Esophagus mucosa (tissue), 1 donor: ENCODE data around the gene KLRC2. TPM values are rescaled to one million over a fixed set of nuclear protein-coding genes. Genes with fewer than 3 reads are reported as not detected.
"Not testable (repeated sequence)": the region's sequence is repeated elsewhere in the genome, so short reads cannot be mapped to it uniquely, and the experiment has no call there.

ENCODE experiments used
- ATAC-seq: fragments of 200-7000 bp; cut with Tn5 transposase; one replicate; pipeline ENCODE4 v1.9.1; 2020
- total RNA-seq: library from RNA; stranded (reverse); gene quantifications from one replicate; pipeline ENCODE4 v1.2.4, GENCODE V29; 2023
- donor health status: DM: yes; HTN: yes; CAD: no.

KLRC2 gene
- total RNA-seq, 1 donor from 2014 or later = 0.60 TPM

DNA sequence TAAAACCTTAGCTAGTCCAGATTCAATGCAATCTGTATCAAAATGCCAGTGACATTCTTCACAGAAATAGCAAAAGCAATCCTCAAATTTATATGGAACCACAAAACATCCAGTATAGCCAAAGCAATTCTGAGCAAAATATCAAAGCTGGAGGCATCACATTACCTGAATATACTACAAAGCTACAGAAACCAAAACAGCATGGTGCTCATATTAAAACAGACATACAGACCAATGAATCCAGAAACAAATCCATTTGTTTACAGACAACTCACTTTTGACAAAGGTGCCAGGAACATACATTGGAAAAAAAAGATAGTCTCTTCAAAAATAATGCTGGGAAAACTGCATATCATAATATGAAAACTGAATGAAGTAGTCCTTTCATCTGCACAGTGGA, 31.0 kb downstream of the KLRC2 start:
- no peak for ATAC-seq

DNA sequence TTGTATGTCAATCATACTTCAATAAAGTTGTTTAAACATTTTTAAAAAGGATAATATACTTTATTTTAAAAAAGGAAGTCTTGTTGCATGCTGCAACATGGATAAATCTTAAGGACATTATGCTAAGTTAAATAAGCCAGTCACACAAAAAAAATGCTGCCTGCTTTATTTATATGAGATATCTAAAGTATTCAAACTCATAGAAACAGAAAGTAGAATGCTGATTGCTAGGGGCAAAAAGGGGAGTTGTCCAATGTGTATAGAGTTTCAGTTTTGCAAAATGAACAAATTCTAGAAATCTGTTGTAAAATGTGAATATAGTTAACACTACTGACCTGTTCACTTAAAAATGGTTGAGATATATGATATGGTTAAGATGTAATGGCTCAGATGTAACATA, 35.0 kb downstream of the KLRC2 start:
- no peak for ATAC-seq

DNA sequence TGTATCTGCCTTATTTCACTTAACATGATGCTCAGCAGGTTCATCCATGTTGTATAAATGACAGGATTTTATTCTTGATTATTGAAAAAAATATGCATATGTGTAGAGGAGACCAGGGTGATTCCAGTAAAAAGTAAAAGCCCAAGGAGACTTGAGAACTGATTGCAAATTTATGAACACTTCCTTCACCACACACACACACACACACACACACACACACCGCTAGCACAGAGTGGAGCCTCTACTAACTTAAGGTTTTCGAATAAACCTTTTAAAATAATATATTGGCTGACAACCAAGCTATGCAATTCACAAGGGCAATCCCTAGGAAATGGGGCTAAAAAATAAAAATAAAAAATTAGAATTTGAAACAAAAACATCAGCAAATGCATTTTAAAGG, 37.6 kb downstream of the KLRC2 start:
- no peak for ATAC-seq

DNA sequence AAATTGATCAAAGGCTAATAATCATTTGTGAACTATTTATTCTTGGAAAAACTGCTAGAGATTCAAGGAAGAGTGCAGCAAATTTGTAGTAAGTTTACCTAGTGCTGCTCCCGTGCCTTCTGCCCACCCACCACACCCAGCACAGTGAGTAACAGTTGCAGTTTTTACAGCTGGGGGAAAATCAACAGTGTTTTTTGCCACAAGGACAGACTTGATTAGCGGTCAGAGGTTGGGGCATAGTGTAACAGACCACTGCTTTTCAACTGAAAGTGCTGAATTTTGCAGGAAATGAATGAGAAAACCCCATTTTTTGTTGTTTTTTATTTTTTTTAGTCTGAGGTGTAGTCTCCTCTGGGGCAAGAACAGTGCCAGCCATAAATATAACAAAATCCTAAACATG, 38.5 kb downstream of the KLRC2 start:
- ATAC-seq = no peak

DNA sequence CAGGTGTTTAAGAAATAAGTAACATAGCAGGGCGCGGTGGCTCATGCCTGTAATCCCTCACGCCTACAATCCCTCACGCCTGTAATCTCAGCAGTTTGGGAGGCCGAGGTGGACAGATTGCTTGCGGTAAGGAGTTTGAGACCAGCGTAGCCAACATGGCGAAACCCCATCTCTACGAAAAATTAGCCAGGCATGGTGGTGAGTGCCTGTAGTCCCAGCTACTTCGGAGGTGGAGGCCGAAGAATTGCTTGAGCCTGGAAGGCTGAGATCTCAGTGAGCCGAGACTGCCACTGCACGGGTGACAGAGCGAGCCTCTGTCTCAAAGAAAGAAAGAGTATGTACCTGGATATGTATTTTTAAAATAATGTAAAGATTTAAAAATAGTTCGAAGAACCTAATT, 39.6 kb downstream of the KLRC2 start:
- not testable (repeated sequence) for ATAC-seq

DNA sequence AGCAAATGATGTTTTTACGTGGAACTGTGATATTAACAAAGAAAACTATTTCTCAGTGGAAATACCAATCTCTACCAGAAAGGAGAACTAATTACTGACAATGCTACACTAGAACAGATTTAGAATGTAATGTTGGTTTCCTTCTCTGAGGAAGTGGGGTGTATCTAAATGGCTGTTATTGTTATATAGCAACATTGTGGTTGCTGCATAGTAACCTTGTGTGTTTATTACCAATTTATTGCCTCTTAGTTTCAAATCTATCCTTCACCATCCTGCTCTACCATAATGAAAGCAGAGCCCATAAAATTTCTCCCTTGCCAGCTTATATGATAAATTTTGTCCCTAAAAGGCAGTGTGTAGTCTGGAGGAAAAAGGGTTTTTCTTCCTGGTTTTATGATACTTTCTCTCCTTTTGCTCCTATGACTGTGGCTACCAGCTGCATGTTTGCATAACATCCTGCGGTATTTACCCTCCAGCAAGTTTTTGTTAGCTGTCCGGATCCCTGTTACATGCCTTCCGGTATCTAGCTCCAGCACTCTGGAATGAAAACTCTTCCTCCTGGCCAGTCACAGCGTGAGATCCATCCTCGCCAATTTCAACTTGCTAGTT, 40.3 kb downstream of the KLRC2 start:
- ATAC-seq = peak; percentile 60

DNA sequence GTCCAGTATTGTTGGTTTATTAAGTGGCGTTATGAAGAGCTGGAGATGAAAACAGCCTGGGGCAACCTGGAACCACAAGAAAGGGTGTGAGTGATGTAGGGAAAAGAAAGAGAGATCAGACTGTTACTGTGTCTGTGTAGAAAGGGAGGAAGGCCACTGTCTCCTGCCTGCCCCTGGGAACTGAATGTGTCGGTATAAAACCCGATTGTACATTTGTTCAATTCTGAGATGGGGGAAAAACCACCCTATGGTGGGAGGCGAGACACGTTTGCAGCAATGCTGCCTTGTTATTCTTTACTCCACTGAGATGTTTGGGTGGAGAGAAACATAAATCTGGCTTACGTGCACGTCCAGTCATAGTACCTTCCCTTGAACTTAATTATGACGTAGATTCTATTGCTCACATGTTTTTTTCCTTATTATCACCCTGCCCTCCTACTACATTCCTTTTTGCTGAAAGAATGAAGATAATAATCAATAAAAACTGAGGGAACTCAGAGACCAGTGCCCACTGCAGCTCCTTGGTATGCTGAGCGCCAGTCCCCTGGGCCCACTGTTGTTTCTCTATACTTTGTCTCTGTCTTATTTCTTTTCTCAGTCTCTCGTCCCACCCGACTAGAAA, 41.2 kb downstream of the KLRC2 start:
- not testable (repeated sequence) for ATAC-seq

DNA sequence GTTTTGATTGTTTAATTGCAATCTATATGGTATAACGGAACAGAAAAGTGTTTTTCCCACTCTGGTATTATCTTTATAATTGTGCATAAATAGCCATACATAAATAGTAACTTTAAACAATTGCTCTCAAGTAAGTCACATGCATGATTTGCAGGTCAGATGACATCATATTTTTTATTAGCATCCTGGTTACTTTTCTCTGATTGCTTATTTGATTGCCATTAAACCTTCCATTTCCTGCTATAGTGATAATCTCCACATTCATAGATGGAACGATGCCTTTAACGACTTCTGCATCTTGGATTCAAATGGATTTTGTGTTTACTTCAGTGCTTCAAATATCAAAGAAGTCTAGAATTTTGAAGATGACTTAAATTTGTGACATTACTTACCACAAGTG, 42.5 kb downstream of the KLRC2 start:
- no peak for ATAC-seq

DNA sequence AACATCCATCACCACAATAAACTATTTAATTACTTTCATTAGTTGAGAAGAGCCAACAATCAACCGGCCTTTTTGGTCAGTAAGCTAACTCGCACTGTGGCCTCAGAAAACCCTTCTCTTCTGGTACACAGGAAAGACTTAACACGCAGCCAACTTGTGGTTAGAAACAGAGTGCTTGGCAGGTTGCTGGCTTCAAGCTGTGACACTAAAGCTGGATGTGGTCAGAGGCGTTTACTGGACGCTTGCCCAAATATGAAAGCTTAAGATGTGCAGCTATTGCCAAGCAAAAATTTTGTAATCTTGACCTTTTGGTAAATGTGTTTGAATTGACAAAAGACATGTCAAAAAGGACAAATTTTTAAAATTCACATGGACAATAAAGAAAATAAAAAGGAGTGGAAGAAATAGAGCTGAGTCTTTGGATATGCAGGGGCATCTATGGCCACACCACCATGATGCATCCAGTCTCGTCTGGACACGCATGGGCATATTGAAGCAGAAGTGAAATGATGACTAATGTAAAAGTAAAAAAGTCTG, 43.3 kb downstream of the KLRC2 start:
- peak; percentile 77 for ATAC-seq

DNA sequence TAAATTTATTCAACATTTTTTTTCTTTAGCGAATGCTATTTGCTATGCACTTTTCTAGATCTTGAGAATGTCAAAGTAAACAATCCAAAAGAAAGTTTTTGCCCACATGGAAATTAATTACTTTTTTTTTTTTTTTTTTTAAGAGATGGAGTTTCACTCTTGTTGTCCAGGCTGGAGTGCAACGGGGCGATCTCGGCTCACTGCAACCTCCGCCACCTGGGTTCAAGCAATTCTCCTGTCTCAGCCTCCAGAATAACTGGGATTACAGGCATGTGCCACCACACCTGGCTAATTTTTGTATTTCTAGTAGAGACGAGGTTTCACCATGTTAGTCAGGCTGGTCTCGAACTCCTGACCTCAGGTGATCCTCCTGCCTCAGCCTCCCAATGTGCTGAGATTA, 44.8 kb downstream of the KLRC2 start:
- not testable (repeated sequence) for ATAC-seq

DNA sequence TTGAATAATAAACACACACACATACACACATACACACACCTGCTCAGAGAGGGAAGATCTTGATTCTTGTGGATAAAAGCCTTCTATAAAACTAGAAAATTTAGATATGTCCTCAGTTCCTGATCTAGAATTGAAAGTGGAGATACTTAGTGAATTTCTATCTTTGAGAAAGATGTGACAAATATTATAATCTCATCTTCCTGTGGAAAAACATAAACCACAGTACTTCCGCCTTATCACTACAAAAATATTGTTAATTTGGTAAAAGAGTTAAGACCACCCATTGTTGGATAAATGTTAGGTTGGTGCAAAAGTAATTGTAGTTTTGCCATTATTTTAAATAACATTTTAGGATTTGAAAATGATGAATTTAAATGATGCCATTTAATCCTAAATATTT, 45.9 kb downstream of the KLRC2 start, which contains the start of gene KLRK1:
TSS of gene KLRK1 (minus strand) at position 138 of the 400 bp plus-strand sequence. CDS start 1,231 bp downstream, outside the sequence.
- ATAC-seq = no peak

DNA sequence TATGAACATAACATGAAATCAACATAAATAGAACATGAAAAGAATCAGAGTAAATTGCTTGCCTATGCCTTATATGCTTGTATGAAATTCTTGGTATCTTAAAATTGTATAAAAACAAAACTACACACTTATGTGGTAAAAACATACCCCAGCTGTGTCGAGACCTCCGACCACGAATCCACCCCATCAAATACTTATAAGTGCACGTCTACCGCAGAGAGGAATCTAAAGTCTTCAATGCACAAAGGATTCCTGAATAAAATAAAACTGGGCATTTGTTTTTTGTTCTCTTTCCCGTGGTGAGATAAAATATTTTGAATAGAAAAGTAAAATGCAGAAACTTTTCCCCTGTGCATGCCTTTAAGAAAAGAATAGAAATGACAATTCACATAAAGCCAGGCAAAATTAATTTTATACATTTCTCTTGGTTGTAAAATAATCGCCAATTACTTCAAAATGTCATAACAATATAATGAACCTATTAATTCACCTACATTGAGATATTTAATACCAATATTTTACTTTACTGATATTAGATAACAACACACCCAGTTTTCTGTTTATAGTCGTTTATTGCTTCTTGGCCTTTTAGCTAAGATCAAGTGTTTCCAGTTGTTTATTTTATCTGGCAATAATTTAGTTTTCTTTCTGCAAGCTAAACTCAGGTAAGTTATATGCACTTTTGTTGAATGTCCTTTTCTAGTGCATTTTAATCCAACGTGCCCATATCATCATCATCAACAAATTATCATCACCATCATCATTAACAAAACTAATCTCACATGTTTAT, 47.0 kb downstream of the KLRC2 start:
- ATAC-seq = no peak

DNA sequence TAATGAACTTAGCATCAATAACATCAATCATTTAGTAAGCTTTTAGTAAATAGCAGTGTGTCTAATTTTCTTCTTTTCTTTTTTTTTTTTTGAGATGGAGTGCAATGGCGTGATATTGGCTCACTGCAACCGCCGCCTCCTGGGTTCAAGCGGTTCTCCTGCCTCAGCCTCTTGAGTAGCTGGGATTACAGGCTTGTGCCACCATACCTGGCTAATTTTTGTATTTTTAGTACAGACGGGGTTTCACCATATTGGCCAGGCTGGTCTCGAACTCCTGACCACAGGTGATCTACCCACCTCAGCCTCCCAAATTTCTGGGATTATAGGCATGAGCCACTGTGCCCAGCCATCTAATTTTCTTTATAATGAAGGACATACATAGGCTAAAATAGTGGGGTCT, 48.3 kb downstream of the KLRC2 start:
- ATAC-seq = not testable (repeated sequence)

DNA sequence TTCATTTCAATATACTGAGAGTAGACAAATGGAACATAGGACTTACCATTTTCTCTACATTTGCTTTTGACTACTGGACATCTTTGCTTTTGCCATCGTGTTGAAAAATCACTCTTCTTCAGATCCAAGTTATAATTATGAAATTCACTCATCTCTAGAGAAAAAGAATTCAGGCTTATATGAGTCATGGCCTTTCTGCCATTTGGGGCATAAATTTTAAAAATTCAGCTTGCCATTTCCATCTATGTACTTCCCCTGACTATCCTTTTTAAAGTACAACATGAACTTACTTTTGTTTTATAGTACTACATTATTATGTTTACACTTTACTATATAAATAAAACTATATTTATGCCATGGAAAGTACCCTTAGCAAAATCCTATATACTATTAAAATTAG, 49.0 kb downstream of the KLRC2 start:
- ATAC-seq = no peak

DNA sequence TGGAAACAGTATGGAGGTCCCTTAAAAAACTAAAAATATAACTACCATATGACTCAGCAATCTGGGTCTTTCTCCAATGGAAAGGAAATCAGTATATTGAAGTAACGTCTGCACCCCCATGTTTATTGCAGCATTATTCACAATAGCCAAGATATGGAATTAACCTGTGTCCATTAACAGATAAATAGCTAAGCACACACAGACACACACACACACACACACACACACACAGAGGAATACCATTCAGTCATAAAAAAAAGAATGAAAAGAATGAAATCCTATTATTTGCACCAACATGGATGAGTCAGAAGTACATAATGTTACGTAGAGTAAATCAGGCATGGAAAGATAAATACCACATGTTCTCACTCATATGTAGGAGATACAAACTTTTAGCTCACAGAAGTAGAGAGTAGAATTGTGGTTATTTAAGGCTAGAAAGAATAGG, 50.6 kb downstream of the KLRC2 start:
- peak; percentile 86 for ATAC-seq

DNA sequence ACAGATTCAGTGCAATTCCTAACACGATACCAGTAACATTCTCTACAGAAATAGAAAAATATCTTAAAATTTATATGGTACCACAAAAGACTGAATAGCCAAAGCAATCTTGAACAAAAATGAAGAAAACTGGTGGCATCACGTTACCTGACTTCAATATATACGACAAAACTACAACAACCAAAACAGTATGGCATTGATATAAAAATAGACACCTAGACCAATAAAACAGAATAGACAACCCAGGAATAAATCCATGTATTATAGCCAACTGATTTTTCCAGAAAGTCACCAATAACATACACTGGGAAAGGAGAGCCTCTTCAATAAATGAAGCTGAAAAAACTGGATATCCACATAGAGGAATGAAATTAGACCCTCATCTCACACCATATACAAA, 51.6 kb downstream of the KLRC2 start:
- no peak for ATAC-seq

DNA sequence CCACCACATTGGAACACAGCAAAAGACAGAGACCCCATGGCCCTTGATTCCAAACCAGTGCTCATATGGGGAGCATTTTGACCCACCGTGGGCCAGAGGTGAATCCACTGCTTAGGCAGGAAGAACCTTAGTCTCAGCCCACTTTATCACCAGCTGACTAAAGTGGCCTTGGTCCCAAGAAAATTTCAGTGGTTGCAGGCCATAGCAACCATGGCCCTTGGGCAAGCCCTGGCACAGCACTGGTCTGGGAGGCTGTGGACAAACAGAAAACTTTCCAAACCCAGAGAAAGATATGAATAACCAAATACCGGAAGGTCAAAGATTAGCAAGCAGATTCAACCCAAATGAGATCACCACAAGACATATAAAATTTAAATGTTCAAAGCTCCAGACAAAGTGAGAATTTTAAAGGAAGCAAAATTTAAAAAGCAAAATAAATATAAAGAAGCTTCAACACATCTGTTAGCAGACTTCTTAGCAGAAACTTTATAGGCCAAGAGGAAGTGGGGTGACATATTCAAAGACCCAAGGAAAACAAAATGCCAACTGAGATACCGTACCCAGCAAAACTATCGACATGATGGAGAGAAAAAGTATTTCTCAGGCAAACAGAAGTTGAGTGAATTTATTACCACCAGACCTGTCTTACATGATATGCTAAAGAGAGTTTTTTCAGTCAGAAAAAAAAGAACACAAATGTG, 53.7 kb downstream of the KLRC2 start:
- ATAC-seq = no peak

Other genes starting within 250 kb of the KLRC2 start
- 8.1 TPM for gene GABARAPL1, start 223.1 kb downstream of the KLRC2 start, total RNA-seq
- gene KLRD1, start 128.1 kb downstream of the KLRC2 start, total RNA-seq = not detected
- gene KLRK1, start 46.0 kb downstream of the KLRC2 start, total RNA-seq = not detected
- gene KLRC4, start 26.3 kb downstream of the KLRC2 start, total RNA-seq = not detected
- not detected for gene KLRC3, start 15.4 kb downstream of the KLRC2 start, total RNA-seq
- gene KLRC1, start 17.4 kb upstream of the KLRC2 start, total RNA-seq = not detected
- gene EIF2S3B, start 69.9 kb upstream of the KLRC2 start, total RNA-seq = 1.4 TPM
- 16.7 TPM for gene MAGOHB, start 177.6 kb upstream of the KLRC2 start, total RNA-seq
- gene STYK1, start 238.0 kb upstream of the KLRC2 start, total RNA-seq = 5.7 TPM